Activated T-cell treated with anti-CD3 and anti-CD28 coated beads, Interleukin-2, amount 50 U/mL, for 1 hour (primary cell): Measurements from ENCODE around the gene HDDC2.

Source experiments
- DNase-seq: peaks from one replicate; pipeline ENCODE4 v3.0.0-alpha.2; 2020

HDDC2 gene

DNA sequence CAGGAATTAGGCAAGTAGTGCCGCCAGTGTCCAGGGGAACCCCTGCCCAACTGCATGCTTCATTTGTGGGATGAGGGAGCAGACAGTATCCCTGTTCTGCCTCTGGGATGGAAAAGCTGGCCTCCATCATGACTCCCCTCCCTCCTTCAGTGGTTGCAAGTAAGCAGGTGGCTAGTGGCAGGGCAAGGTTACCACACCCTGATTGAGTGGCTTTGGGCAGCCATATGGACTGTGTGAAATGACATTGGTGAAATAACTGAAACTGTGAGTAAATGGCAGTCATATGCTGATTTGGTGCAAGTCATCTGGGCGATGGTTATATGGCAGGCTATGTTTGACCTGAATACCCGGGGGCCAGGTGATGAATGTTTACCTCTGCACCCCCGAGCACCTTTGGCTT, 33.0 kb downstream of the HDDC2 start:
- no peak for DNase-seq

- DNase-seq: no peak
Observed at GRCh38 chr6:125267806-125268523, 33.8 kb downstream of the HDDC2 start.

DNA sequence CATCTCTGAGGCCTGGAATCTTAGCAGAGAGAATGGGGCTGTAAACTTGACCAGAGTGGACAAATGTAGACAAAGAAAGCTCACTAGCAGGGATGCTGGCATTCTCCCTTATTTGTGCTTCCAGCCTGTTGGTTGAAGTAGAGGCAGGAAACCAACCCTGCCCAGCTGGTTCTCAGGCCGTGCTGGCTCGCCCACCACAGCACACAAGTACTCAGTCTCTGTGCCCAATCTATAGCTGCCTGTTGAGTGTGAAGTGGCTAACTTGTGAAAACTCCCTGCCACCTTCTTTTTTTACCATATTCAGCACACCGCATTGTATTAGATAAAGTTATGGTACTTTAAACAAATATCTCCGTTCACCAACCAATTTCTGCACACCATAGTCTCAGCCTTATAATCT, 37.3 kb downstream of the HDDC2 start:
- DNase-seq: no peak

DNA sequence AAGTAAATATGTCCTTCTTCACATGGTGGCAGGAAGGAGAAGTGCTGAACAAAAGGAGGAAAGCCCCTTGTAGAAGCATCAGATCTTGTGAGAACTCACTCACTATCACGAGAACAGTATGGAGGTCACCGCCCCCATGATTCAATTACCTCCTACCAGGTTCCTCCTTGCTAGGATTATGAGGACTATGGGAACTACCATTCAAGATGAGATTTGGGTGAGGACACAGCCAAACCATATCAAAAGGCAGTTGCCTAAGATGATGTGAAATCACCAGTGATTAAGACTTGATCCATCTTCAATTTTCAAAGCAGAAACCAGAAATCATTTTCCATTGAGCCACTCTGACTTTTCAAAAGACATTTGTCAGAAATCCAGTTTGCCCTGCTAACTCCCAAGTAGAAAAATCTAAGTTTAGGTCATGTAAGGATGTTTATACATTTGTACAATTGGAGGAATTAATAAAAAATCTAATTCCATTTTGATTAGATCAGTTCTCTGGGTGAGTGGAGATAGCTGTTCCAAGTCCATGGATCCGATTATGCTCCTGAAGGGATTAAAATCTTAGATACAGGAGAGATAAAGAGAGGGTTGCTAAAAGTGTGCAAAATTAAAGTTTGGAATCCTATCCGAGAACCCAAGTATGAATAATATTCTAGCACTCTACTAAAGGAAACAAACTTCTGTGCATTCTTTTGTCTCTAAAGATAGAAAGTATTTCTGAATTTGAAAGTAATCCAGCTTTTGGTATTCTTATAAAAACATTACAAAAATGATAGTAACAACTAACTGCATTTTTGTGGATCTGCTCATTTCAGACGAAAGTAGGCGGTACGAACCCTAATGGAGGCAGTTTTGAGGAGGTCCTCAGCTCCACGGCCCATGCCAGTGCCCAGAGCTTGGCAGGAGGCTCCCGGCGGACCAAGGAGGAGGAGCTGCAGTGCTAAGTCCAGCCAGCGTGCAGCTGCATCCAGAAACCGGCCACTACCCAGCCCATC, 39.5 kb downstream of the HDDC2 start:
- no peak for DNase-seq

GRCh38 chr6:125259354-125259736, 42.4 kb downstream of the HDDC2 start:
- DNase-seq: no peak

- DNase-seq: no peak
Observed at GRCh38 chr6:125258651-125259353, 43.0 kb downstream of the HDDC2 start.

DNA sequence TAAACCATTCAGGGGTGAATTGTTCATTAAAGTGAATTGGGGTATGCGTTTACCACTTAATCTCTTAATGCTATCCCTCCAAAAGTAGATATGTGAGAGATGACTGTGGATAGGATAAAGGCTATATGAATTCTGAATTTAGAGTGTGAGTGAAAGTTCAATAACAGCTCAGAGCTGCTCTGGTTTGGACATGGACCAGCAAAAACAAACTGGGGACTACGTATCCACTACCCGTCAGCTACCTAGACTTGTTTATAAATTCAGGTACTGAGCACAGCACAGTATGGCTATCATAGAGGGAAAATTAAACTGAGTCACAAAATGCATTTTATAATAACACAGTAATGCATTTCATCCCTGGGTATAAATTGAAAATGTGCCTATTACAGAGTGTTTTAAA, 44.4 kb downstream of the HDDC2 start:
- no peak for DNase-seq

DNA sequence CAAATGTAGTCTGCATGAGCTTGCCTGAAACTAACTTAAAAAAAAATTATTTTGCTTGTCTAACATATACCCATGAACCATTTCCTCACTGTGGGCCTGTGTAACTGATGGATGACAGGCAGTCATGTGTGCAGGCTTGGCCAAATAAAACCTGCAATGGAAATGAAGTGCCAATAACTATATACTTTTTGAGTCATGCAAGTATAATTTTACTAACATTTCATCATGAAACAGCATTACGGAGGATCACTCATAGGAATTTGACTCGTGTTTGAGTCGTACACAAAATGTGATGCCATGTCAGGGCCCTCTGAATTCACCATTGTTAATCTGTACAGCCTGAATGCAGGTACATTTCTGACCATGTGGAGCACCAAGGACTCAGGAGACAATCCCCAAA, 46.6 kb downstream of the HDDC2 start:
- DNase-seq: no peak

DNA sequence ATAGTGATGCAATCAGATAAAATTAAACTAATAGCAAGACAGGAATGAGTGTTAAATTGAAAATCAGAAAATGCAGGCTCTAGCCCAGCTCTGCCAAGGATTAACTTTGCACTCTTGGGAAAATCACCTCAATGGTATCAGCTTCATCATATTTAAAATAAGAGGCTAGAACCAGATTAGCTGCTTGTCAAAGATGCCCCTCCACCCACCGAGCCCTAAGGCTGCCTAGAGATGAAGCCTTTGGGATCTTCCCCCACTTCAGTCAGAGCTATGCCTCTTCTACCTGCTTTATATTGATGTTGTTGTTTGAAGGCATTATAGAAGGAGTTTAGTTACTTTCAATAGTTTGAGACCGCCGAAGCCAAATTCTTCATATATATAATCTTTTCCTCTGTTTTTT, 47.4 kb downstream of the HDDC2 start:
- DNase-seq: no peak

DNA sequence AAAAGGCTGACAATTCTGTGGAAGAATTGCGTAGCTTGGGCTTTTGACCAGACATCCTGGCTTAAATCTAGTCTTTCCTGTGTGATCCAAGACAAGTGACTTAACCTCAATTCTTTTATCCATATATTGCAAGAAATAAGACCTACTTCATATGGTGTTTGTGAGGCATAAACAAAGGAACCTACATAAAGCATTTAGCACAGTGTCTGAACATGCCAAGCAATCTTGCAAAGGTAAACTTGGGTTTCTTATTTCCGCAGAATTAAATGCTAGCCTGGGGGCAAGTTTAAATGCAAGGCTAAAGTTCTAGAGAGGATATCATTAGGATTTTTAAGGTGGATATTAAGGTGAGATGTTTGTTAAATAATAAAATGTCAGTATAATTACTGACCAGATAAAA, 47.9 kb downstream of the HDDC2 start:
- no peak for DNase-seq

- no peak for DNase-seq
Observed at GRCh38 chr6:125252891-125253290, 48.9 kb downstream of the HDDC2 start.

DNA sequence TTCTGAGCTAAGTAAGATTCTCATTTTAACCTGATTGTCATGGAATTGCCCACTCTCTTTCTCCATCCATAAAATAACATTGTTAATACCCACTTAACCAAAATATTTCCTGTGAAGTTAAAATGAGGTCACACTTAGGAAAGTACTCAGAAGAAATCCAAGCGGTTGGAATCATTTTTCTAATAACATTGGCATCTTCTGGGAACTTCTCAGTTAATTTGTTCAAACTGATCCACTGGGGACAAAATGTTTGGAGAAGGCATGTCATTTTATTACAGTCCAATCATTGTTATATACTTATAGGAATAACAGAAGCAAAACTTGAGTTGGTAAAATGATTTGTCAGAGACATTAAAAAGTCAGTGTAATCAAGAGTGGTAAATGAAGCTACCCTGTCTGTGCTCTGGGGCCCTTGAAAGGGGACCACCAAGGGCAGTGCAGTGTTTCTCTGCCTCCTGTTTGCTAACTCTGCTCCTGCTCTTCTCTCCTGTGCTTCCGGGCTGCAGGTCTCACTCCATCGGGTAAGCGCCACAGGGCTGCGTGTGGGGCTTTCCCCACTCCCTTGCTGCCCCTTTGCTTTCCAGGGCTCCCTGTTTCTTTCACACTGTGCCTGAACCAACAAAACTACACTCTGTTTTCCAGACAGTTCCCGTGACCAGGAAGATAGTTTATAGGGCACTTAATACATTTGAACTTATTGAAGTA, 50.1 kb downstream of the HDDC2 start:
- no peak for DNase-seq

DNA sequence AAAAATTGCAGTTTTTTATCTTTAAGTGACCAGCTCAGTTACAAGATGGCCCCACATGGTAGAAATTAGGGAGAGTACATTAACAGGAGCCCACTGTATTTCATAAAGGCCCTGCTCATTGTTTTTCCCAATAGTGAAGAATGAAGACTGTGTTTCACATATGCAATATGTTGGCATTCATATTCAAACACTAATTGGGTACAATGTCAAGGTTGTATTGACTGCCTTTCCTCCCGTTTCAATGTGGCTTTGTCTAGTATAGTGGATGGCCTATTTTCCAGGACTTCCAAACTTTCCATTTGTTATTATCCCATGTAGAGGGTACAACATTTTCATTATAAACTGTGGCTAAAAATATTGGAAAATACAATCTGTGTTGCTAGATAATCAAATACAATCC, 51.3 kb downstream of the HDDC2 start:
- DNase-seq: no peak

DNA sequence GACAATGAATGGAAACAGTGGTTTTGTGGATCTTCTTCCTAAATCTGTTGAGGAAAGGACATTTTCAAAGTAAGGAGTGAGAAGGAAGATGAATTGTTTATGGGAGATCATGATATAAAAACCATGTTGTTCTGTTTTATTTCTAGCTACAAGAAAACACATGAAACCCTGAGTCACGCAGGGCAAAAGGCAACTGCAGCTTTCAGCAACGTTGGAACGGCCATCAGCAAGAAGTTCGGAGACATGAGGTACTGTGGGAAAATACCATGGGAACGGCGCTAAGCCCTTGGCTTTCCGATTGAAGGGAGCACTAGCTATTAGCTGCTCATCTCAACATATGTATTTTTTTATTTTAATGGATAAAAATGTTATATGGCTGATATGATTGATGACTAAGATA, 53.6 kb downstream of the HDDC2 start:
- DNase-seq: no peak

- DNase-seq: no peak
Observed at GRCh38 chr6:125246566-125246965, 55.2 kb downstream of the HDDC2 start.

- no peak for DNase-seq
Observed at GRCh38 chr6:125245523-125246264, 56.1 kb downstream of the HDDC2 start.

DNA sequence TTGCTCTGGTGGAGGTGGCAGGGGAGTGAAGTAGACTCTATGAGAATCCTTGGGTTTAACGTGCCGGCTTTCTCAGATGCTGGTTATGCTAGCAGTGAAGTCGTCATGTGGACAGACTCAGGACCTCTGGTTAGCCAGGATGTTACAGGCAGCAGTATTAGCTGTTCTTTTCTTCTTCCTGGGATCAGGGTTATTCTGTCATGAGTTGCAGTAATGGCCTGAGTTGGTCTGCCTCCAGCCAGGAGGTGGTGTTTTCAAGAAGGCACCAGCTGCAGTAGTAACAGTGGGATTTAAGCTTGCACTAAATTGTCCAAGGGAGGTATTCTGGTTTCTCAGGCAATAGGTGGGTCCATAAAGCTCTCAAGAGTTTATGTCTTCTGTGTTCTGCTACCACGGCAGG, 56.7 kb downstream of the HDDC2 start:
- DNase-seq: no peak

- DNase-seq: no peak
Observed at GRCh38 chr6:125237764-125238163, 64.0 kb downstream of the HDDC2 start.

- no peak for DNase-seq
Observed at GRCh38 chr6:125236536-125237327, 65.0 kb downstream of the HDDC2 start.

- DNase-seq: no peak
Observed at GRCh38 chr6:125233202-125233601, 68.6 kb downstream of the HDDC2 start.

DNA sequence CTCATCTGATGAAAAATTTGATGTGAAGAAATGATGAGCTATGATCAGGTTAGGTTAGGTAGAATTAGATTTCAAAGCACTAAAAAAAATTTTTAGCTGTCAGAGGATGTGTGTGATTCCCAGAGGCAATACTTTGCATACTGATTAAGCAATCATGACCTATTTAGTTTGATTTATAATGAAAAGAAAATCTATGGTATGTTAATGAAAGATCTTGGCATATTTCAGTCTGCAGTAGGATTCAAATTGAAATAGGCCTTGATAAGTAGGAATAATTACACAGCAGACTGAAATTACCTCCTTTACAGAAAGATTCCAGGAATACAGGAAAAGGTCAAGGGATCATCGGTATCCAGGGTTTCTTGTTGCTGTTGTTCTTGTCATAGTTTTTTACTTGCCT, 69.3 kb downstream of the HDDC2 start:
- no peak for DNase-seq
